ENCODE data around the gene PBX2.

GRCh38 chr6:32153564-32154513 lies 36.2 kb downstream of the PBX2 start, which contains the start of gene PPT2:
- TF ChIP-seq CTCF (IDR thresholded peaks at IDR 0.05) (peak in 1 of 3 donors; percentile 18), POLR2AphosphoS5 (IDR thresholded peaks at IDR 0.05) (peak; percentile 73 to 87 (median 82))

Measured in breast epithelium (tissue), 3 donors.